Endometrial microvascular endothelial cells (primary cell): ENCODE results near the gene TENT5C. TPM values are rescaled to one million over a fixed set of nuclear protein-coding genes. Genes with fewer than 3 reads are reported as not detected.

Experiments
- in situ Hi-C: cut with HindIII; loops from 2 replicates; pipeline ENCODE4 v1.10.0; 2017; ENCODE audit warnings: low sequenced_read_pairs, low pct_unique_long_range_greater_than_20kb; ENCODE audit errors: inconsistent ontology term
- total RNA-seq: library from RNA; depleted of rRNA; stranded (reverse); fragments of >200 nt; gene quantifications from one replicate; pipeline ENCODE4 v1.2.3, GENCODE V29; 2015; ENCODE audit errors: inconsistent ontology term

The TENT5C gene
- total RNA-seq, 1 donor from 2014 or later: 0.19 TPM

GRCh38 chr1:117608115-117608615 is 2.3 kb downstream of the TENT5C start:
- in situ Hi-C loops: no loop called here

GRCh38 chr1:117608758-117609157 is 2.9 kb downstream of the TENT5C start:
- in situ Hi-C loops: no loop called here

GRCh38 chr1:117609471-117609911 is 3.6 kb downstream of the TENT5C start:
- in situ Hi-C loops: no loop called here

- in situ Hi-C loops: no loop called here
These were observed 4.2 kb downstream of the TENT5C start for GRCh38 chr1:117610036-117610435.

GRCh38 chr1:117611121-117611601 is 5.3 kb downstream of the TENT5C start:
- in situ Hi-C loops: no loop called here

GRCh38 chr1:117611894-117612483 is 6.1 kb downstream of the TENT5C start:
- in situ Hi-C loops: no loop called here

GRCh38 chr1:117612517-117613248 is 6.8 kb downstream of the TENT5C start:
- in situ Hi-C loops: no loop called here

GRCh38 chr1:117613249-117613968 is 7.6 kb downstream of the TENT5C start:
- in situ Hi-C loops: no loop called here

GRCh38 chr1:117613969-117614729 is 8.3 kb downstream of the TENT5C start:
- in situ Hi-C loops: no loop called here

GRCh38 chr1:117615474-117615873 is 9.6 kb downstream of the TENT5C start:
- in situ Hi-C loops: no loop called here

- in situ Hi-C loops: no loop called here
These were observed 10.5 kb downstream of the TENT5C start for GRCh38 chr1:117616356-117616755.

- in situ Hi-C loops: no loop called here
These were observed 11.1 kb downstream of the TENT5C start for GRCh38 chr1:117616967-117617366.

- in situ Hi-C loops: no loop called here
These were observed 12.7 kb downstream of the TENT5C start for GRCh38 chr1:117618450-117619122.

GRCh38 chr1:117620440-117620839 is 14.6 kb downstream of the TENT5C start:
- in situ Hi-C loops: no loop called here

- in situ Hi-C loops: no loop called here
These were observed 15.5 kb downstream of the TENT5C start for GRCh38 chr1:117621316-117621715.

GRCh38 chr1:117622726-117623125 is 16.9 kb downstream of the TENT5C start:
- in situ Hi-C loops: no loop called here

- in situ Hi-C loops: no loop called here
These were observed 17.3 kb downstream of the TENT5C start for GRCh38 chr1:117623141-117623540.

GRCh38 chr1:117623698-117624097 is 17.9 kb downstream of the TENT5C start:
- in situ Hi-C loops: no loop called here
